ENCODE data around the gene ACKR2.

DNA sequence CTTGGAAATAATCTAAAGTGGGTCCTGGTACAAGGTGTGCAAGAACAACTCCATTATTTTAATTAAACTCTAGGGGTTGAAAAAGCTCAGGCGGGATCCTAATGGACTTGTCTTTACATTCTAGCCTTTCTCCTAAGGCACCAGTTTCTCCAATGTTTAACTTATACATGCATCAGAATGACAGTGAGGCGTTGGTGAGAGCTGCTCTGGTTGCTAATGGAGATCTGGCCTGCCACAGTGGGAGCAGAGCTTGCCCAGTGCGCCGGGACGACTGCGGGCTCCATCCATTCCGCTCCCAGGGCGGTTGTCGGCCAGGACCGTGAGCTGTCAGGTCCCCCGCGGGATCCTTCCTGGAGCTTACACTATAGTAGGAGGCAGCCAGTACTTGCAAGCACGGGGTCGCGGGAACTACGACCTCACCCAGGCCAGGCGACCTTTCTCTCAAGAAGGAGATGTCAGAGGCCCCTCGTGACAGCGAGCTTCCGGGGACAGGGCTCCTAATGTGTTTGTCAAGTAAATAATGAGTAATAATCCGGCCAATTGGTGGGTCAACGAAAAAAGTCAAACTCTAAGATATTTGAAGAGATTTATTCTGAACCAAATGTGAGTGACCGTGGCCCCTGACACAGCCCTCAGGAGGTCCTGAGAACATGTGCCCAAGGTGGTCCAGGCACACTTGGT lies 4.0 kb upstream of the ACKR2 start:
- no peak for TF ChIP-seq SALL2 (tag by site-specific recombination; IDR thresholded peaks at IDR 0.05; ENCODE audit: borderline replicate concordance)
- TF ChIP-seq ZNF37A (tag by site-specific recombination; IDR thresholded peaks at IDR 0.05) = no peak
- no peak for TF ChIP-seq ZNF626 (tag by site-specific recombination; IDR thresholded peaks at IDR 0.05)

All from HEK293 (cell line).